ENCODE results near the gene MLLT3.

DNA sequence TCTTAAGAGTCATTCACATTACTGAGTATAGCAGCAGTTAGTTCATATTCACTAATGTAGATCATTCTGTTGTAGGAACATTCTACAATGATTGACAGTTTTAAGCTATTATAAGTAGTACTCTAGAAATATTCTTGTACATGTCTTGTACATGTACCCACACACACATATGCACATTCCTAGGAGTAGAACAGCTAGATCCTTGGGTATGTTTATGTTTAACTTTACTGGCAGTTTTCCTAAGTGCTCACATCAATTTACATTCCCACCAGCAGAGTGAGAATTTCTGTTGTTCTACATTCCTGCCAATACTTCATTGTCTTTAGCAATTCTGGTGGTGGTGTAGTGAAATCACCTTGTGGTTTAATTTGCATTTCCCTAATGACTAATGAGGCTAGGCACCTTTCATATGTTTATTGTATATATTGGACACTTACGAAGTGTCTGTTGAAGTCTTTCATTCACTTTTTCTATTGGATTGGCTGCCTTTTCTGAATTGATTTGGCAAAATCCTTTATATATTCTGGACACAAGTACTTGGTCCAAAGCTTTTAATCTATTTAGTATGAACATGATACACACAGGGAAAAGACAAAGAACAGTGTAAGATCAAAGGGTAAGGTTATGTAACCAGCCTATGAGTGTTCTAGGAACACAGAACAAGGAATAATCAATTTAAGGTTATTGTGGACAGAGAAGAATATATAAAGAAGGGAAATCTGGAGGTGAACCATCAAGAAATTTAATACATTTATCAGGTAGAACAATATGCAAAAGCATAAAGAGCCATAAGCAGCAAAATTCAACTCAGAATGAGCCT, 95.6 kb downstream of the MLLT3 start:
- TF ChIP-seq TEAD4 (IDR thresholded peaks at IDR 0.05; ENCODE audit: low read depth, low read length): peak; percentile 83
- TF ChIP-seq TCF12 (IDR thresholded peaks at IDR 0.05; ENCODE audit: low read depth, low read length): no peak
- TF ChIP-seq, protein P1, sequence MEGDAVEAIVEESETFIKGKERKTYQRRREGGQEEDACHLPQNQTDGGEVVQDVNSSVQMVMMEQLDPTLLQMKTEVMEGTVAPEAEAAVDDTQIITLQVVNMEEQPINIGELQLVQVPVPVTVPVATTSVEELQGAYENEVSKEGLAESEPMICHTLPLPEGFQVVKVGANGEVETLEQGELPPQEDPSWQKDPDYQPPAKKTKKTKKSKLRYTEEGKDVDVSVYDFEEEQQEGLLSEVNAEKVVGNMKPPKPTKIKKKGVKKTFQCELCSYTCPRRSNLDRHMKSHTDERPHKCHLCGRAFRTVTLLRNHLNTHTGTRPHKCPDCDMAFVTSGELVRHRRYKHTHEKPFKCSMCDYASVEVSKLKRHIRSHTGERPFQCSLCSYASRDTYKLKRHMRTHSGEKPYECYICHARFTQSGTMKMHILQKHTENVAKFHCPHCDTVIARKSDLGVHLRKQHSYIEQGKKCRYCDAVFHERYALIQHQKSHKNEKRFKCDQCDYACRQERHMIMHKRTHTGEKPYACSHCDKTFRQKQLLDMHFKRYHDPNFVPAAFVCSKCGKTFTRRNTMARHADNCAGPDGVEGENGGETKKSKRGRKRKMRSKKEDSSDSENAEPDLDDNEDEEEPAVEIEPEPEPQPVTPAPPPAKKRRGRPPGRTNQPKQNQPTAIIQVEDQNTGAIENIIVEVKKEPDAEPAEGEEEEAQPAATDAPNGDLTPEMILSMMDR (IDR thresholded peaks at IDR 0.05; ENCODE audit: control extremely low read depth in 1 of 3, insufficient read depth in 1 of 3, low read depth in 1 of 3, low read length in 3 of 3): no peak
- TF ChIP-seq POLR2A (IDR thresholded peaks at IDR 0.05; ENCODE audit: control extremely low read depth in 1 of 2, low read depth in 2 of 2, low read length in 2 of 2): no peak
- TF ChIP-seq ZNF274 (IDR thresholded peaks at IDR 0.05; ENCODE audit: borderline replicate concordance, extremely low read depth, low read length): no peak
- no peak for TF ChIP-seq CEBPB (IDR thresholded peaks at IDR 0.05; ENCODE audit: low read depth, low read length)
- TF ChIP-seq CHD2 (IDR thresholded peaks at IDR 0.05; ENCODE audit: low read length): no peak
- TF ChIP-seq JUN (IDR thresholded peaks at IDR 0.05; ENCODE audit: low read depth, low read length): no peak
- TF ChIP-seq EZH2 (IDR thresholded peaks at IDR 0.05; ENCODE audit: low read depth, low read length, severe bottlenecking): no peak
- no peak for TF ChIP-seq RAD21 (IDR thresholded peaks at IDR 0.05 in 1 of 2, conservative IDR thresholded peaks at IDR 0.05 in 1 of 2; ENCODE audit: low read depth in 2 of 2, low read length in 2 of 2)
- no peak for TF ChIP-seq KDM1A (IDR thresholded peaks at IDR 0.05; ENCODE audit: borderline replicate concordance, low read length)
- no peak for TF ChIP-seq HDAC2 (IDR thresholded peaks at IDR 0.05; ENCODE audit: borderline replicate concordance in 1 of 2, low read depth in 2 of 2, low read length in 2 of 2)

All from H1 (cell line).